GM19328 (cell line): Measurements from ENCODE around the gene CLHC1.

ENCODE experiments used
- ATAC-seq: cut with Tn5 transposase; IDR thresholded peaks from one replicate; pipeline ENCODE4 v1.9.1; 2021; ENCODE audit warnings: mild to moderate bottlenecking, moderate library complexity; ENCODE audit not compliant: unreplicated experiment

Gene CLHC1

DNA sequence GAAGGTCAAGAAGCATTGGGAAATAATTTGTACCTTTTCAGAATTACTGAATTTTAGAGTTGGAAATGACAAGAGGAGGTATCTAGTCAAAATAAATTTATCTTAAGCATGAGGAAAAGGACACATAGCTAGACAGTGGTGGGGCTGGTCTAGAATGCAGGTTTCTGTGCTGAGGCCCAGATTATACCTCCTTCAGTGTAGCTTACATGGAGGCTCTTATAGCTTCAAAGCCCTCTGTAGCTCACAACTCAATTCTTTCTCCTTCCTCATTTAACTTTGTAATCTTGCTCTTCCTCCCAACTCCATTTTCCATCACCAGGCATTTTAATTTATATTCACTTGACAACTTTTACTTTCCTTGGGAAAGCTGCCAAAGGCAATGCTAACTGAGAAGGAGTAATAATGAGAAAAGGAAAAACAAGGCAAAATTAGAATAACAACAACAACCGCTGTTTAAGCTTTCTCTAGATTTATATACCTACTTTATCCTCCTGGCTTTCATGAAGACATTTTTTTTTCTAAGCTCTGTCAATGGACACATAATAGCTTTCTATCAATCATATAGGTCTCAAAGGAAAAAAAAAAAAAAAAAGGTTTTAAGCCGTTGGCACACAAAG lies 58.5 kb downstream of the CLHC1 start:
- no peak for ATAC-seq

GRCh38 chr2:55169915-55170314 lies 62.2 kb downstream of the CLHC1 start:
- ATAC-seq, result no peak

DNA sequence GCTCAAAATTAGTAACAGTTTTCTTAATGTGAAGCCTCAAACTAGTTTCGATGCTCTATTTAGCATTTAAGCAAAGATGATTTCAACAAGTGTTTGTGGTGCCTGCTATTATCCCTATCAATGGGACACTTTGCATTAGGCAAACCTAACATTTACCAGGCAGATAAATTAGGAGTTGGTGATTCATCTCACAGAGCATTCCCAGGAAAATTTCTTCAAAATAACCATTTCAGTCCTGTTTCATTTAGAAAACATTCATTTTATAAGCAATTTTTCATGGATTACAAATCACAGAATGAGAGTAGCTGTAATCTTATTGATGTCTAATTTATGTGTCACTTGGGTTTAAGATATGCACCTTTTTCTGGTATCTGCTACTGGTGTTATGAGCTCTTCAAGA lies 62.7 kb downstream of the CLHC1 start:
- no peak for ATAC-seq

DNA sequence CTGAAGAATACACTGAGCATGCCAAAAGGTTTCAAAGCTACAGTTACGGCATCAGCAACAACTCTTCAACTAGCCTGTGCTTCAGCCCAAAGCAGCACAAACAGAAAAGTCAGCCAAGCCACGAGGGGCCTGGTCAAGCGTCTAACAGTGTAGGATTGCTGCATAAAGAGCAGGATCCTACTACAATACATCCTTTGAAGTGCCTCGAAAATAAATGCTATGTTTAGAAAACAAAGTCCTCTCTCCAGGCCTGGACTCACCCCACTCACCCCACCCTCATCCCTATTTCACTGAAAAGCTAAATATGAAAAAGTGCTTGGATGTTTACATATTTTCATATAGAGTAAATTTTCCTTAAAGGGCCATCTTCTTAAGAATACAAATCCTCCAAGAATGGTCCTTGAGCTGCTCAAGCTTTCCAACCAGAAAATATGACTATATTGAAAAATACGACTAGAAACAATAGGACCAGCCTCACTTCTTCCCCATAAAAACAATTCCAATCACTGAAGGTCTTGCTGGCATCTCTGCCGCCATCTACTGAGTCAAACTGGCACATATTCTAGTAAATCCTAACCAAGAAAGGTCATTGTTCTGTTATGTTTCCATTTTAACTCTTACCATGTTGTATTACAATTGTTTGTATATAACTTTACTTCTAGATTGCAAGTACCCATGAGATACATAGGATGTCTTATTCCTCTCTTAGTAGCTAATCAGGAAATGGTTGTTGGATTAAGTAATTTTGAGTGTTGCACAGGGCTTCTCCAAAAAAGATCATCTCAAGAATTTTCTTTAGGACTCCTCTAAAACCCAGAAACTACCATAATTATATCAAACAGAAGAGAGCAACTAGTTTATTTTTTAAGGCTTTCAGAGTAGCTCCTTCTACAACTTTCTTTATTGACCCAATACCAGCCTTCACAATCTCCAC lies 63.6 kb downstream of the CLHC1 start:
- no peak for ATAC-seq

DNA sequence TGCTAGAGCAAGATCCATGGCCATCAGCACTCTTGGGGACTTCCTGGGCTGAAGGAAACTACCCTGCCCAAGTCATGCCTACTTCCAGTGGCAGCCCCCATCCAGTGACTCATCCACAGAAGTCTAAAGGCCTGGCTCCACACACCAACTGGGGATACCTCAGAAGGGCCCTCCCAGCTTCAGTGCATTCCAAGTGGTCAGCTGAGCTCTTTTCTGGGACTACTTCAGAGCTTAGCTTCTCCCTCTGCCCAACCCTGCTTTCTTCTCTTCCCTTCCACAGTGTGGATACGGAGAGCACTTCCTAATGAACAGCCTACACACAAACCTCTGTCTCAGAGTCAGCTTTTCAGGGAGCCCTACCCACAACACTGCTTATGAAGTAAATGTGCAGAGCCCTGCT lies 66.5 kb downstream of the CLHC1 start:
- ATAC-seq, result no peak

- ATAC-seq, result no peak
Observed at GRCh38 chr2:55164534-55165480, 67.3 kb downstream of the CLHC1 start.

- ATAC-seq, result no peak
Observed at GRCh38 chr2:55163941-55164390, 68.1 kb downstream of the CLHC1 start.

DNA sequence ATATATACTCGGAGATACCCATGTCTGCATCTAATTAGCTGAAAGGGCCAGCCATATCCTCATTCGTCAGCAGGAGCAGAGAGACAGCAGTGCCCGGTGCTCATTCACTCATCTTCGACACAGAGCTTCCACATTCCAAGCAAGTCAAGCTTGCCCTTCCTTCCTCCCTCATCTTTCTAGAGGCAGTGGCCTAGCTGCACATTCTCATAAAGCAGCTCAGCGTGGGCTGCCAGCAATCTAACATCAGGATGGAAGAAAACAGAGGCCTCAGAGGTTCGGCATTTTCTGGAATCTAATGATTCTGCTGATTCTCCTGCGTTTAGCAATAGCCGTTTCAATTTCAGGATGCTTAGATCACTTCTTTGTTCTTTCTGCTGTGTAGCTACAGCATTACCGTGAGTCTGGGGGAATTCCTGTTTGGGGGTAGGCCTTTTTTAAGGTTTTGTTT lies 68.8 kb downstream of the CLHC1 start:
- no peak for ATAC-seq

- no peak for ATAC-seq
Observed at GRCh38 chr2:55162284-55163006, 69.6 kb downstream of the CLHC1 start.

DNA sequence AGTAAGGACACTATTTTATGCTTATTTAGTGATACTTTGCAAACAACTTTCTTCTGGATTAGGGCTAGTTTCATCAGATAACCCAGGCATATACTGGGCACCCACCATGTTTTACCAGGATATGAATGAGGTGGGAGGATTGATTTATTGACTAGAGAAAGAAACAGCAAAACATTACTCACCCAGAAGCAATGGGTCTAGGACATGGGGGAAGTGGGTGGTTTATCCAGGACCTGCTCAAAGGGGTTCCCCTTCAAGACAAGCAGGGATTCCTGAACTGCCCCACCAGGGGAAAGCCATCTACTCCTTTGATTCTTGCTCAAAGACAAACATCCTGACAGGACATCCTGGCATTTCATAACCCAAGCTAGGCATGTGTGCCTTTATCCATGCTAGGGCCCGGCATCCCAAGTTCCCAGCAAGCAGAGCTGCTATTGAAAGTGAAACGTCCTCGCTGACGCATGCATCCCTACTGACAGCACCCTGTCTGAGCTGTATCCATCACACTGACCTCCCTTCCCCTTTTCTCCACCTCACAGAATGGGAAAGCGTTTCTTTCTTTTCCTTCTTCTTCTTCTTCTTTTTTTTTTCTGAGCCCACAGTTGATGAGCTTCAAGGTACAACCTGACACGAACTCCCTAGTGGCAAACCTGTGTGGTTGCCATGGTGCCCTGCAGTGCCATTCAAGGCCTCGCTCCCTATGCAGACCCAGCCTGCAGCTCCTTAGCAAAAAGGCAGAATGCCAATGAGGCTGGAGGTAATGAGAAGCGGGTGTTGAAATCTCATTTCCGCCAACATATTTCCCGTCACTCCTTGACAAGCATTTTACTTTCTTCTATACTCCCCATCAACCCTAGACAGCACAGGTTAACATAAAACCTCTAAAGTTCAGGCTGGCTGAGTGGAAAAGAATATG lies 70.5 kb downstream of the CLHC1 start:
- no peak for ATAC-seq

DNA sequence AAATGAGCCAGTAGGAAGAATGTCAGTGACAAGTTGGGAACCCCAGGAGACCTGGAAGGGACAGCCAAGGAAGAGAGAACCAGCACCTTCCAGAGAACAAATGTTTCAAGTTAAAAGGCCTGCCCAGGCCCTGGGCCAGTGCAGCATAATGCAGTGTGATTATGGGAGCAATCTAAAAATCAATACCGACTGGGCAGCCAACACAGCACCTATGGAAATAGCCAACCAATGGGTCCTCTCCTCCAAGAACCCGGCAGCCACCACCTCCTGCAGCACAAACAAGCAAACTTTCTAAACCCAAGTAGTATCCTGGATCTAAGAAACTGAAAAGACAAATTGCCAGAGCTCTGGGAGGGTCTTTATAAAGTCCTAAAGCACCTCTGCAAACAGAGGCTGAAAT lies 71.7 kb downstream of the CLHC1 start:
- ATAC-seq, result no peak

- no peak for ATAC-seq
Observed at GRCh38 chr2:55159752-55160151, 72.3 kb downstream of the CLHC1 start.

DNA sequence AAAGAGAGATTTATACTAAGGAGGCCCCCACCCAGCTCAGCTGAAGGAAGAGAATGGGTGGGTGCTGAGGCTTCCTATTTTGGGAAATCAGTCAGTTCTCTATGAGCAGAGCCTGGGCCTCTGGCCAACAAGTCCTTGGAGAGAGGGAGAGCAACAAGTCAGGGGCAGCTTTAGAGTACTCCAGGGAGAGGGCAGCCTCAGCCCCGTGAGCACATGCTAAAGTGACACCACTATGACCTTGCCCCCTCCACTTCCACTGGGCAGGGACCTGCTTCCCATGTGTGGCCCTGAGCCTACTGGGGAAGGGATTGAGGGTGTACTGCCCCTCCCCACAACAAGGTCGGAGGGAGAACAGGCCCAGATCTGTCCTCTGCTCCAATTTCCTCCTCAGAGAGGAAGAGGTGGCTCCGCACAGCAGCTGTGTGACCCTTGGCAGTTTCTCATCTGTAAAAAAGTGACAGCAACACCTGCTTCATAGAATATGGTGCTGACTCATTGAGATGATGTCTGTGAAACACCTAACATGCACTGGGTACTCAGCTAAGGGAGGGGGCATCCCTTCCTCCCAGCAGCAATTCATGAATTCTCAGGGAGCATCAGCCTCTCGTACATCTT lies 72.9 kb downstream of the CLHC1 start:
- ATAC-seq, result no peak

- ATAC-seq, result no peak
Observed at GRCh38 chr2:55158111-55158814, 73.8 kb downstream of the CLHC1 start.

DNA sequence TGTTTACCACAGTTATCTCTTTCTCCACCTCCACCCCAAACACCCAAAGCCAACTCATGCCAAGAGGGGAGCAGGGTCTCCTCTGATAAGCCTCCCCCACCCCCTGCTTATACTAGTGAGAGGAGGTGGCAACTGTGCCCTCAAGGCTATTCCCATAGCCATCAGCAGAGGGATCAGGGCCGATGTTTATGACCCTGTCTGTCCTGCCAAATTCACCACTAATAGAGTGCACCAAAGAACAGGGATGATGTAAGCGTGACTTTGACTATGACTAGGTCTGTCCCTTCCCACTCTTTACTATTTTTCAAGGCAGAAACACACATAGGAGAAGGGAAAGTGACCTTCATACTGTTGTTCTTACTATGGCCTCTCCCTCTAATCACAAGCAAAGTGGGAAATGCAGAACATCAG lies 74.6 kb downstream of the CLHC1 start:
- no peak for ATAC-seq

DNA sequence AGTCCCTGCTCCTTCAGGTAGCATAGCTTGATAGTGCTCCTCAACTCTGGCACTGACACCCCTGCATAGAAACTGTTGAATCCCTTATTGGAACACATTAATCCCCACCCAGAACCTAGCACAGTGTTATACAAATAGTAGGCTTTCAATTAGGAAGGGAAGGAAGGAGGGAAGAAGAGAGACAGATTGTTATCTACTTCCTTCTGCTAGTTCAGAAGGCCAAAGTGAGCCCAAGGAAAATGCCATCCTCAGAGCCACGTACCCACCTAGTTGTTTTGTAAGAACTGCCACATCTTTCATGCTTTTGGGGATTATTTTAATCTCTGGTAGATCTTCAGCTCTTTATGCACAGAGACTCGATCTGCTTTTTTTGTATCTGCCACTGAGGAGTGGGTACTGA lies 75.1 kb downstream of the CLHC1 start:
- no peak for ATAC-seq

GRCh38 chr2:55156326-55156725 lies 75.8 kb downstream of the CLHC1 start:
- ATAC-seq, result no peak

DNA sequence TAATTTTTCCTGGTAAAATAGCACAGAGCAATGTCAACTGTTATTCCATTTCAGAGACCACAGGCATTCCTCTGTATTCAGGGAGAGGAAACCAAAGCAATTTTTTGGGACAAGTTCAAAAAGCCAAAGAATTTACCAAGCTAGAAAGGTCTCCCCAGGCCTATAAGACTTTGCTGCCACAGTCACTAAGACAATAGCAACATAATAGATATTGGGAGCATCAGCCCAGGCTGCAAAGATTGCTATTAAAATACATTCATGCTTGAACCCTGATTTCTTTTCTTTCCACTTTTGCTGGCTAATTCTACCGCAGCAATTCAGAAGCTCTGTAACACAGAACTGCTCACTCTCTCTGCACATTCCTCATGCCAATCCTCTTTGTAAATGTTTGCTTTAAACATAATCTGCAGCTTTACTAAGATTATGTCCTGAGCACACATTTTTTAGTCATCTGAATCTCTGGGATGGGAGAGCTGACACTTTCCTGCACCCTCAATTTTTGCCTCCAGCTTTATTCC lies 76.3 kb downstream of the CLHC1 start:
- no peak for ATAC-seq
